CD14-positive monocyte (primary cell): ENCODE results near the gene PCNT. TPM values are rescaled to one million over a fixed set of nuclear protein-coding genes. Genes with fewer than 3 reads are reported as not detected.

Experiments
- DNase-seq, 3 donors: peaks; one replicate each; pipeline ENCODE4 v3.0.0-alpha.2; 2011 to 2022
- H2AFZ ChIP-seq: 2 replicates; pipeline ENCODE4 v1.6.0; 2012; ENCODE audit warnings: mild to moderate bottlenecking, low read depth, low read length, inconsistent platforms; ENCODE audit not compliant: insufficient read depth, poor library complexity, severe bottlenecking
- H3K27ac ChIP-seq, 2 donors: 1 replicate in 1 of 2; 2 replicates in 1 of 2; pipeline ENCODE4 v1.5.1; 2012 to 2013; ENCODE audit warnings: low read length in 2 of 2, control low read depth in 1 of 2, inconsistent platforms in 1 of 2, low read depth in 1 of 2, mild to moderate bottlenecking in 1 of 2
- H3K27me3 ChIP-seq, 2 donors: one replicate each; pipeline versions ENCODE4 v1.6.0 to v1.6.1; 2011 to 2013; ENCODE audit warnings: low read length in 2 of 2; ENCODE audit not compliant: control insufficient read depth in 2 of 2, insufficient read depth in 2 of 2
- H3K36me3 ChIP-seq, 2 donors: replicated peaks in 1 of 2; 1 replicate in 1 of 2; 2 replicates in 1 of 2; pipeline versions ENCODE4 v1.5.1 to v1.6.1; 2012 to 2013; ENCODE audit warnings: low read length in 2 of 2, control low read depth in 1 of 2, inconsistent platforms in 1 of 2, mild to moderate bottlenecking in 1 of 2; ENCODE audit not compliant: insufficient read depth in 2 of 2, control insufficient read depth in 1 of 2
- H3K4me1 ChIP-seq, 2 donors: 1 replicate in 1 of 2; 2 replicates in 1 of 2; pipeline versions ENCODE4 v1.5.1 to v1.6.1; 2012 to 2013; ENCODE audit warnings: low read length in 2 of 2, control low read depth in 1 of 2, inconsistent platforms in 1 of 2, mild to moderate bottlenecking in 1 of 2, moderate library complexity in 1 of 2; ENCODE audit not compliant: insufficient read depth in 2 of 2, control insufficient read depth in 1 of 2
- H3K4me2 ChIP-seq: replicated peaks from 2 replicates; pipeline ENCODE3; 2012; ENCODE audit warnings: low read length, moderate library complexity, mild to moderate bottlenecking; ENCODE audit not compliant: poor library complexity, severe bottlenecking; ENCODE audit errors: extremely low read depth
- H3K4me3 ChIP-seq, 3 experiments: fragments of 200-600 bp in 1 of 3; sonication (generic) in 1 of 3; replicated peaks in 1 of 3; 1 replicate in 2 of 3; 2 replicates in 1 of 3; pipeline ENCODE4 v1.5.1; 2011 to 2013; ENCODE audit warnings: low read length in 3 of 3, mild to moderate bottlenecking in 3 of 3, control low read depth in 2 of 3, low read depth in 2 of 3, inconsistent platforms in 1 of 3, moderate library complexity in 1 of 3
- H3K79me2 ChIP-seq: 2 replicates; pipeline ENCODE4 v1.6.0; 2012; ENCODE audit warnings: mild to moderate bottlenecking, control low read depth, inconsistent platforms, low read length, moderate library complexity; ENCODE audit not compliant: insufficient read depth
- H3K9ac ChIP-seq: 2 replicates; pipeline ENCODE4 v1.6.0; 2017; ENCODE audit warnings: low read length, mild to moderate bottlenecking; ENCODE audit not compliant: insufficient read depth, poor library complexity, severe bottlenecking
- H3K9me3 ChIP-seq, 2 donors: replicated peaks in 1 of 2; 1 replicate in 1 of 2; 2 replicates in 1 of 2; pipeline versions ENCODE4 v1.5.1 to v1.6.1; 2012 to 2013; ENCODE audit warnings: low read length in 2 of 2, control low read depth in 1 of 2; ENCODE audit not compliant: control insufficient read depth in 1 of 2, insufficient read depth in 1 of 2
- H4K20me1 ChIP-seq: 2 replicates; pipeline ENCODE4 v1.6.0; 2012; ENCODE audit warnings: mild to moderate bottlenecking, low read length, control low read depth, moderate library complexity; ENCODE audit not compliant: insufficient read depth
- H3K27ac Mint-ChIP-seq, 7 donors: one replicate each; pipeline ENCODE4 v1.8.0; 2020; ENCODE audit warnings: mild to moderate bottlenecking in 7 of 7, mixed read lengths in 7 of 7, moderate library complexity in 6 of 7, inconsistent platforms in 2 of 7
- H3K27me3 Mint-ChIP-seq, 3 donors: one replicate each; pipeline ENCODE4 v1.8.0; 2021 to 2022; ENCODE audit warnings: low read depth in 3 of 3, mild to moderate bottlenecking in 3 of 3, mixed read lengths in 3 of 3, moderate library complexity in 3 of 3, inconsistent platforms in 1 of 3
- H3K36me3 Mint-ChIP-seq, 2 donors: one replicate each; pipeline ENCODE4 v1.8.0; 2020; ENCODE audit warnings: mixed read lengths in 2 of 2, inconsistent platforms in 1 of 2, mild to moderate bottlenecking in 1 of 2
- H3K4me1 Mint-ChIP-seq: one replicate; pipeline ENCODE4 v1.8.0; 2020; ENCODE audit warnings: mild to moderate bottlenecking, mixed read lengths
- H3K4me3 Mint-ChIP-seq, 2 donors: one replicate each; pipeline ENCODE4 v1.8.0; 2020; ENCODE audit warnings: mild to moderate bottlenecking in 2 of 2, mixed read lengths in 2 of 2, moderate library complexity in 1 of 2
- H3K9me3 Mint-ChIP-seq, 7 donors: one replicate each; pipeline ENCODE4 v1.8.0; 2020 to 2022; ENCODE audit warnings: mixed read lengths in 7 of 7, mild to moderate bottlenecking in 6 of 7, moderate library complexity in 6 of 7, inconsistent platforms in 2 of 7
- CTCF ChIP-seq: fragments of 200-600 bp; IDR thresholded peaks from one replicate; pipeline ENCODE4 v1.8.0; 2022; ENCODE audit warnings: antibody characterized with exemption, mild to moderate bottlenecking
- WGBS: methylation state at CpG from one replicate; pipeline ENCODE4 v1.1.5; 2013; ENCODE audit warnings: missing lambda C conversion rate; ENCODE audit not compliant: insufficient coverage; 5-methylcytosine and 5-hydroxymethylcytosine counted together
- intact Hi-C, 2 donors: fragments of 100-400 bp; cut with micrococcal nuclease; formaldehyde crosslinking; loops; one replicate each; pipeline versions ENCODE4 v1.15.0 to v1.15.1; 2023
- polyA plus RNA-seq, 3 donors: library from polyadenylated mRNA; depleted of rRNA in 1 of 3; unstranded in 2 of 3; stranded (reverse) in 1 of 3; fragments of 300-500 nt in 2 of 3; fragments of >200 nt in 1 of 3; fragmentation: Illumina TruSeq in 2 of 3; gene quantifications; 1 replicate in 2 of 3; 2 replicates in 1 of 3; pipeline ENCODE4 v1.2.3, GENCODE V29; 2012 to 2021

PCNT gene
- polyA plus RNA-seq, 3 donors, result 4.2 to 16.3 (median 5.1) TPM

GRCh38 chr21:46452710-46453109 lies 128.8 kb downstream of the PCNT start:
- H3K4me1 Mint-ChIP-seq, result peaks cover 32% of the 10 kb centered on the region
- Histone ChIP-seq H3K27me3 (no peaks in the 10 kb centered on the region), H4K20me1 (peaks cover 9% of the 10 kb centered on the region), H3K9me3 (peaks cover 28% of the 10 kb centered on the region in 2 donors), H3K4me2 (no peak overlapping the region), H2AFZ (no peak overlapping the region), H3K36me3 (peaks cover 0 to 29% of the 10 kb centered on the region in 2 donors), H3K4me1 (peaks cover 15 to 29% of the 10 kb centered on the region in 2 donors), H3K4me3 (no peak overlapping the region), H3K9ac (no peak overlapping the region), H3K27ac (no peak overlapping the region), H3K79me2 (peaks cover 72% of the 10 kb centered on the region)
- peaks cover 17 to 42% of the 10 kb centered on the region in 2 donors for H3K36me3 Mint-ChIP-seq
- no peak overlapping the region for H3K27ac Mint-ChIP-seq
- no peak for TF ChIP-seq CTCF
- H3K9me3 Mint-ChIP-seq, result peaks cover 24 to 32% (median 30%) of the 10 kb centered on the region in 7 donors
- intact Hi-C loops, result no loop called here
- DNase-seq, result no peak
- H3K27me3 Mint-ChIP-seq, result peaks cover 0 to 2% (median 0%) of the 10 kb centered on the region in 3 donors
- 100% methylated on average over 2 of the region's 5 CpGs for WGBS
- H3K4me3 Mint-ChIP-seq, result no peak overlapping the region

GRCh38 chr21:46454142-46454541 lies 130.2 kb downstream of the PCNT start:
- Histone ChIP-seq H4K20me1 (peaks cover 9% of the 10 kb centered on the region), H3K36me3 (peaks cover 0 to 20% of the 10 kb centered on the region in 2 donors), H3K79me2 (peaks cover 81% of the 10 kb centered on the region), H3K27me3 (no peaks in the 10 kb centered on the region), H3K9ac (no peak overlapping the region), H3K4me2 (no peak overlapping the region), H3K4me3 (no peak overlapping the region), H3K27ac (no peak overlapping the region), H2AFZ (no peak overlapping the region), H3K4me1 (peaks cover 16 to 36% of the 10 kb centered on the region in 2 donors), H3K9me3 (peaks cover 14% of the 10 kb centered on the region in 2 donors)
- intact Hi-C loops, result no loop called here
- no peak for TF ChIP-seq CTCF
- Mint-ChIP-seq H3K9me3 (peaks cover 17 to 20% (median 18%) of the 10 kb centered on the region in 7 donors), H3K27me3 (peaks cover 0 to 4% (median 0%) of the 10 kb centered on the region in 3 donors), H3K27ac (no peak overlapping the region), H3K4me3 (no peak overlapping the region), H3K36me3 (peaks cover 12 to 32% of the 10 kb centered on the region in 2 donors), H3K4me1 (peaks cover 35% of the 10 kb centered on the region)
- WGBS, result 50% methylated on average over 2 of the region's 3 CpGs
- DNase-seq, result no peak
